Stimulated activated CD4-positive, alpha-beta T cell treated with anti-CD3 and anti-CD28 coated beads, Interleukin-15, amount 100 ng/mL, for 24 hours (primary cell): ENCODE measurements around the gene KRT3.

Source experiments
- DNase-seq: peaks from one replicate; pipeline ENCODE4 v3.0.0-alpha.2; 2020

The KRT3 gene

DNA sequence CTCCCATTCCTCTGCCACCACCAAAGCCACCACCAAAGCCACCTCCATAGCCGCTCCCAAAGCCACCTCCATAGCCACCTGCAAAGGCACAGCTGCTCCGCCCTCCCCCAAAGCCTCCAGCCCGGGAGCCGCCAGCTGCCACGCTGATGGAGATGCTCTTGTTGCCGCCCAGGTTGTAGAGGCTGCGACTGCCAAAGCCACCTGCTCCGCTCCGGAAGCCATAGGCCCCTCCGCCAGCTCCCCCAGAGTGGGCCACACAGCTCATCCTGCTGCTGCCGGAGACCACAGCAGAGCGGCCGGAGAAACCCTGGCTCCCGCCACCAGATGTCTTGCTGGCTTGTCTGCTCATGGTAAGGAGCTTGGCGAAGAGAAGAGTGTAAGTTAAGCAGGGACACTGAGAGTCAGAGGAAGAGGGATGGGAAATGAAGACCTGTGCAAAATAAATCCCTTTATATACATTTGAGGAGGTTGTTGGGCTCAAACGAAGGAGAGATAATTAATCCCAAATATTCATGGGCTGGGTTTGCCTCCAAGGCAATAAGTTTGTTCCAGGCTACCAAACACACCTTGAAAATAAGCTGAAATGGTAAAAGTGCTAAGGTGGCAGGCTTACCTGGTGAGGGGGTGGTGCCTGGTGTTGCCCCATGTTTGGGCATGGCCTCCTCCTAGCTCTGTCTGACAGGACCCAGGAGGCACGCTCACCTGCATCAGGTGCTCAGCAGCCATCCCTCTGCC lies at the start of gene KRT3:
KRT3 (minus strand) TSS at position 424 of the 735 bp plus-strand sequence; CDS start at position 349, 75 bp downstream.
- no peak for DNase-seq

DNA sequence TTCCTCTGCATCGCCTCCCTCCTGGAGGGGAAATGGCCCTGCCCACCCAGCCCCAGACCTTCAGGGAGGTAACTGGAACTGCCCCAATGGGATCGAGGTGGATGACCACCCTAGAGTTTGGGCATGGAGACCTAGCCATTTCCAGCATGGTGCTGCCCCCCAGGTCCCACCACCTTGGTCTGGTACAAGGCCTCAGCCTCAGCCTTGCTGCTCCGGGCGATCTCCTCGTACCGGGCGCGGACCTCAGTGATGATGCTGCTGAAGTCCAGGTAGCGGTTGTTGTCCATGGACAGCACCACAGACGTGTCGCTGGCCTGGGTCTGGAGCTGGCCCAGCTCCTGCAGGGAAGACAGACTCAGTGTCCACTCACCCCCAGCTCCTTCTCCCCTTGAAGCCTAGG lies 48.5 kb upstream of the KRT3 start:
- DNase-seq = no peak

DNA sequence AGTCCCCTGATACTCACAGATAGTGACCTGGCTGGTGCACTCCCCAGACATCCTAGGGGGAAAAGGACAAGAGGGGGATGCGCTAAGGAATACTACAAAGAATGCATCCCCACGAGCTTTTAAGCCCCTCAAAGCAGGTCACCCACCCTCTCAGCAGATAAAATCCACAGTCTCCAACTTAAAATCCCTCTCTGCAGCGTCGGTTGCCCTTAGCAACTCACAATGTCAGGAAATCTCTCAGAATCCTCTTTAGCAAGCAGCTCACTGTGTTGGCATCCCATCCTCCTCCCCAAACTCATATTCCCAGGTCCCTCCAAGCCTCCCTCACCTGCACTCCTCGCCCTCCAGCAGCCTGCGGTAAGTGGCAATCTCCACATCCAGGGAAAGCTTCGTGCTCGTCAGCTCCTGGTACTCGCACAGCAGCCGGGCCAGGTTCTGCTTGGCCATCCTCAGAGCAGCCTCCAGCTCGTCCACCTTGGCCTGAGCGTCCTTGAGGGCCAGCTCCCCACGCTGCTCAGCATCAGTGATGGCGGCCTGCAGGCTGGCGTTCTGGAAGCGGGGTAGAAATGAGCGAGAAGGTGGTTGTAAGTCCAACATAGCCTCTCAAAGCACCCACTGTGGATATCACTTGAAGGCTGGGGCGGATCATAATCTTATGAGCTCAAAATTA lies 43.7 kb upstream of the KRT3 start:
- DNase-seq = no peak

- no peak for DNase-seq
Observed at GRCh38 chr12:52838609-52839435, 42.9 kb upstream of the KRT3 start.

- DNase-seq = no peak
Observed at GRCh38 chr12:52837781-52838608, 42.1 kb upstream of the KRT3 start.

DNA sequence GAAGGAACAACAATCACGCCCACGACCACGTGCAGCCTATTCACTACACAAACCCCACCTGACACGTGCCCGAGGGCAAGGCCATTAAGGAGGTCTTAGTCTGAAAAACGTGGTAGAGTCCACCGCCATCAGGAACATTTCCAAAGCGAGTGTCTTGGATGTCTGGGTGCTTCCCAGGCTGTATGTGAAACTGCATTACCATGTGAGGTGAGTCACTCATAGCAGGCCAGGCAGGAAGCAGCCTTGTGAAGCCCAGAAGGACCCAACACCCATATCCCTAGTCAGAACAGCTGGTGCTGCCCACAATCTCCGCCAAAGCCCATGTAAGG lies 41.5 kb upstream of the KRT3 start:
- DNase-seq = peak; percentile 11

GRCh38 chr12:52836491-52837412 lies 40.8 kb upstream of the KRT3 start:
- DNase-seq = no peak

DNA sequence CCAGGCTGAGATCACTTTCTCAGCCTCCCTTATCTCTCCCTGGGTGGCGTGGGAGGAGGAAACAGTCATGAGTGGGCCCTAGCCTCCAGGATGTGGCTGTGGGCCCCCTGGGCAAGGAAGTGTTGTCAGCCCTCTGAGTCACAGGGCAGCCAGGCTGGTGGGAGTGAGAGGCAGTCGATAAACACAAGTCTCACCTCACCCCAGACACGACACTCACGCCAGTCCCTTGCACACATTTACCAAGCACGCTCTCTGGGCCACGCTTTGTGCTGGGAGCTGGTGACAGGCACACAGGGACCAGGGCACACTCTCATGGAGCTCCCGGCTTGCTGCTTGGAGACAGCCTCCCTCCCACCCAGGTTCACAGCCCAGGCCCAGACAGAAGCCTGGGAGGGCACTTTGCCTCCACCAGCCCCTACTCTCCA lies 40.1 kb upstream of the KRT3 start:
- DNase-seq = peak; percentile 76

GRCh38 chr12:52835271-52836041 lies 39.5 kb upstream of the KRT3 start:
- peak; percentile 11 for DNase-seq

GRCh38 chr12:52834727-52835001 lies 38.7 kb upstream of the KRT3 start:
- DNase-seq = no peak

DNA sequence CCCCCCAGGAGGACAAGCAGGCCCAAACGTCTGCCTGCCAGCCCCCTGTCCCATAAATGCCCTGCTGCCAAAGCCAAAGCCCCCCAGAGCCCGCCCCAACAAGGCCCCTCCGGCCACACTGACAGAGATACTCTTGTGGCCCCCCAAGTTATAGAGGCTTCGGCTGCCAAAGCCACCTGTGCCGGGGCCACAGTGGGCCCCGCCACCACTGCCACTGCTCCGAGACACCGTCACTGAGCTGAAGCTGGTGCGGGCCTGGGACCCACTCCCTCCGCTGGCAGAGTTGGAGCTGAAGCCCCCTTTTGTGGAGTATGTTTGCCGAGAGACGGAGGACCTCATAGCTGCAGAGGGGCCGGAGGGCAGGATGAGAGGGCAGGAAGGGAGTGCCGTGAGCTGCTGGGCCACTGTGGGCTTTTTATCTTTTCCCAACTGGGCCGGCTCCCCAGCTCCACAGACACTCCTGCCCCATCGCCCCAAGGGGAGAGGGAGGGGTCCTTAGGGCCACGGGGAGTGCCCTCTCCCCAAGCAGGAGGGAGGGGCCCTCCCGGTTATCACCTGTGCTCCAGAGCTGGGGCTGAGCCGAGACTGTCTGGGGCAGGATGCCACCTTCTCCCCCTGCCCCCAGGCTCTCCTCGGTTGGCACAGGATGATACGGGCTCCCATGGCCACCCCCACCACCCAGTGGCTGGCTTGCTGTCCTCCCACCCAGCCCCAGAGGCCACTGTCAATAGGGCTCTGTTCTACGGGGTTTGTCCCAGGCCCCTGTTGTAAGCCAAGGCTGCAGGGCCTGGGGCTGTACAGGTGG lies 38.2 kb upstream of the KRT3 start, which contains the start of gene KRT79:
KRT79 (minus strand) TSS at position 390 of the 805 bp plus-strand sequence; CDS start at position 339, 51 bp downstream.
- DNase-seq = no peak

DNA sequence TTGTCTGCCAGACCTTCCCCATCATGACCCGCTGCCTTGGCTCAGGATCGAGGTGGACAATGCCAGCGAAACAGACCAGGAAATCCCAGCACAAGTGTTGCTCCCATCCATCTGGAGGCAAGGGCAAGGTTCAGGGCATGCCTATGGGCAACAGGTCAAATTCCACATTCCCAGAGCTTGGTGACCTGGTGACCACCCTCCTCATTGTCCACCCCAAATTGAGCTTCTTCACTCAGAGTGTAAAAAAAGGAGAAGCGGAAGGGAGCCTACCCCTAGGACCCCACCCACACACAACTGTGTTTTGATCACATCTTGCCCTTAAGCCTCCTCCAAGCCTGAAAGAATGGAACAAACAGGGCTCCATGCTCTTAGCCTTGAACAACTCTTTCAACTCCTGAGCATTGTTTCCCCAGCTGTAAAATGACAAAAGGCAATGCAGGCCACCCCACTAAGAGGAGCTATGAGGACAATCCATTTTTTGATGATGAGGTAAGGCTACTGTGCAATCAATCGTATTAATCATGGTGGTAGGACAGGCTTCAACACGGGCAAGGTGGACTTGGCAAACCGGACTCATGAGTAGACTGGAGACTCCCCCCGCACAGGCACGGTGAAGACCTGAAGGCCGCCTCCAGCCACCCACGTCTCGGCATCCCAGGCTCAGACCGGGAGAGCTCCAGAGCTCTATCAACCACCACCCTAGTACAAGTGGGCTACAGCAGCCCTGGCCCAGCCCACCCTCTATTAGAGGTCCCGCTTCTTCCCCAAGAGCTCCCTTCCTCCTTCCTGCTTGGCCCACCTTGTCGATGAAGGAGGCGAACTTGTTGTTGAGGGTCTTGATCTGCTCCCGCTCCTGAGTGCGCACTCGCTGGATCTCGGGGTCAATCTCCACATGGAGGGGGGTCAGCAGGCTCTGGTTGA lies 37.3 kb upstream of the KRT3 start:
- DNase-seq = no peak

- DNase-seq = no peak
Observed at GRCh38 chr12:52832451-52832850, 36.5 kb upstream of the KRT3 start.

- no peak for DNase-seq
Observed at GRCh38 chr12:52831251-52831650, 35.3 kb upstream of the KRT3 start.

DNA sequence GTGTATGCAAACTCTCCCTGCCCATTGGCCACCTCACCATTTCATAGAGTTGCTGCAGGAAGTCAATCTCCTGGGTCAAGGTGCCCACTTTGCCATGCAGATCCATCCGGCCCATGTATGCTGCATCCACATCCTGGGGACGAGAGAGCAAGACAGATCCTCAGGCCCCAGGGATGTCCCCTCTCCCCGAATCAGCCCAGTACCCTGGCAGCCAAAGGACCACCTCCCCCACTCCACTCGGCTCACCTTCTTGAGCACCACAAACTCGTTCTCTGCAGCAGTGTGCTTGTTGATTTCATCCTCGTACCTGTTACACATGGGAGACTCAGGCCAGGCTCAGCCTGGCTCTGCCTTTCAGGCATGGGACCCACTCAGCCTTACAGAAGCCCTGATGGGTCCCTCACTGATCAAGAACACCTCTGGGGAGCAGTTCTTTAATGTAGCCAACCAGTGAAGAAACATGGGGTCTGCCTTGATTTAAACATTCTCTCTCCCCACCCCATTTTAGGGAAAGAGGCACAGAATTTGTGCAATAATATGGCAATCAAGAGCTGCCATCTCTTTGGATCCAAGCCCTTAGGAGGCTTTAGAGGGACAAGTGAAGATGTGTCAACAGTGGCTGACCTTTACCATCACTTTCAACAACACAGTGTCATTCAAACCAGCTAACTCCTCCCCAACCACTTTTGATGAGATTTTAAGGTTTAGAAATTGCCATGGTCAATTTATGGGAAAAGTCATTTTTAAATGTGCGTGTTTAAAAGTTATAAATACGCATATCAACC lies 34.3 kb upstream of the KRT3 start:
- DNase-seq = no peak

GRCh38 chr12:52828591-52829021 lies 32.7 kb upstream of the KRT3 start:
- no peak for DNase-seq

DNA sequence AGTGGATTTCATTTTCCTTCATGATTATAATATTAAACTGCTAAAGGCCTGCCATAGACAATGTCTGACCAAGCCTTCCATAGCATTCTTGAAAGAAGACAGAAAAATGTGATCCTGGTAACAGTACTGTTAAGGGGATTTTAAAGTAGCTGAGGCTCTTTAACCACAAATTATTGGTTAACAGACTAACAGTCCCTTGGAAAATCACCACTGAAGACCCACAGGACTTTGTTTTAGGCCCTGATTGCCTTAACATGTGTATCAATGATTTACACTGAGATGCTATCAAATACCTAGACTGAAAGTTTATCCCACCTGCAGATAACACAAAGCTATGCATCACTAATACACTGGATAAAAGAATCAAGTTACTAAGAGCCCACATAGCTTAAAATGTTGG lies 32.2 kb upstream of the KRT3 start:
- DNase-seq = no peak

- no peak for DNase-seq
Observed at GRCh38 chr12:52827499-52828090, 31.7 kb upstream of the KRT3 start.
